NT2/D1 (cell line): ENCODE data around the gene PAQR5.

Experiments
- SUZ12 ChIP-seq: IDR thresholded peaks from 2 replicates; pipeline ENCODE4 v1.6.1; 2011; ENCODE audit not compliant: insufficient read length, insufficient read depth; ENCODE audit errors: extremely low read depth
- YY1 ChIP-seq: IDR thresholded peaks from 2 replicates; pipeline ENCODE4 v1.6.1; 2011; ENCODE audit not compliant: insufficient read length, insufficient read depth
- ZNF274 ChIP-seq: IDR thresholded peaks from 2 replicates; pipeline ENCODE4 v1.6.1; 2011; ENCODE audit warnings: mild to moderate bottlenecking, low read depth, low read length

- no peak for TF ChIP-seq SUZ12
- no peak for TF ChIP-seq YY1
- TF ChIP-seq ZNF274: no peak
These were observed 113.6 kb downstream of the PAQR5 start for GRCh38 chr15:69412274-69412673.
